Natural killer cell (primary cell): Measurements from ENCODE around the gene ZFP69B. TPM values are rescaled to one million over a fixed set of nuclear protein-coding genes. Genes with fewer than 3 reads are reported as not detected.

ENCODE experiments used
- ATAC-seq, 3 donors: fragments of 150-1000 bp in 2 of 3; fragments of 200-7000 bp in 1 of 3; cut with Tn5 transposase; 1 replicate in 1 of 3; 2 replicates in 2 of 3; pipeline ENCODE4 v1.10.0; 2021; ENCODE audit warnings: mild to moderate bottlenecking in 2 of 3, moderate library complexity in 2 of 3
- DNase-seq, 2 donors: peaks; one replicate each; pipeline versions ENCODE4 v3.0.0 to v3.0.0-alpha.2; 2013 to 2021; ENCODE audit warnings: mixed read lengths in 1 of 2
- H3K27ac ChIP-seq: one replicate; pipeline ENCODE4 v1.5.1; 2013; ENCODE audit warnings: mild to moderate bottlenecking, low read length
- H3K27me3 ChIP-seq: one replicate; pipeline ENCODE4 v1.6.1; 2013; ENCODE audit warnings: low read length; ENCODE audit not compliant: control insufficient read depth, insufficient read depth
- H3K36me3 ChIP-seq: one replicate; pipeline ENCODE4 v1.6.1; 2013; ENCODE audit warnings: low read length; ENCODE audit not compliant: control insufficient read depth, insufficient read depth
- H3K4me1 ChIP-seq: one replicate; pipeline ENCODE4 v1.6.1; 2013; ENCODE audit warnings: low read length; ENCODE audit not compliant: control insufficient read depth, insufficient read depth
- H3K4me3 ChIP-seq: one replicate; pipeline ENCODE4 v1.5.1; 2013; ENCODE audit warnings: low read length
- H3K9me3 ChIP-seq: one replicate; pipeline ENCODE4 v1.6.1; 2013; ENCODE audit warnings: low read length; ENCODE audit not compliant: control insufficient read depth, insufficient read depth
- H3K27ac Mint-ChIP-seq, 2 donors: one replicate each; pipeline ENCODE4 v1.8.0; 2022; ENCODE audit warnings: mild to moderate bottlenecking in 2 of 2, mixed read lengths in 2 of 2, moderate library complexity in 1 of 2
- H3K27me3 Mint-ChIP-seq, 2 donors: one replicate each; pipeline ENCODE4 v1.8.0; 2022; ENCODE audit warnings: low read depth in 2 of 2, mixed read lengths in 2 of 2
- H3K36me3 Mint-ChIP-seq: one replicate; pipeline ENCODE4 v1.8.0; 2022; ENCODE audit warnings: mixed read lengths
- H3K4me1 Mint-ChIP-seq, 2 donors: one replicate each; pipeline ENCODE4 v1.8.0; 2022; ENCODE audit warnings: mixed read lengths in 2 of 2
- H3K4me3 Mint-ChIP-seq: one replicate; pipeline ENCODE4 v1.8.0; 2022; ENCODE audit warnings: mild to moderate bottlenecking, moderate library complexity, mixed read lengths
- H3K9me3 Mint-ChIP-seq, 2 donors: one replicate each; pipeline ENCODE4 v1.8.0; 2022; ENCODE audit warnings: mixed read lengths in 2 of 2
- WGBS: methylation state at CpG from one replicate; pipeline ENCODE4 v1.1.7; 2013; ENCODE audit warnings: missing lambda C conversion rate; ENCODE audit not compliant: insufficient coverage; 5-methylcytosine and 5-hydroxymethylcytosine counted together
- intact Hi-C: fragments of 100-400 bp; cut with micrococcal nuclease; formaldehyde crosslinking; loops from one replicate; pipeline ENCODE4 v1.14.2; 2022
- total RNA-seq, 4 donors: library from RNA; stranded (reverse); fragments of 120-200 nt in 1 of 4; gene quantifications; one replicate each; pipeline versions ENCODE4 v1.2.3 to v1.2.4, GENCODE V29; 2013 to 2022
- TF ChIP-seq, protein P1 (sequence below): fragments of 200-600 bp; IDR thresholded peaks from one replicate; pipeline ENCODE4 v1.8.0; 2022; ENCODE audit warnings: antibody characterized with exemption

The ZFP69B gene
- total RNA-seq, 3 donors from 2014 or later (not counting 1 experiment from before 2014, with no cell fraction given): 2.2 to 2.4 (median 2.3) TPM

GRCh38 chr1:40411294-40411693, 39.0 kb upstream of the ZFP69B start:
- no peaks in the 10 kb centered on the region for H3K27me3 ChIP-seq
- peaks cover 36 to 37% of the 10 kb centered on the region in 2 donors for H3K4me1 Mint-ChIP-seq
- H3K4me1 ChIP-seq: peaks cover 29% of the 10 kb centered on the region
- intact Hi-C loops: no loop called here
- no peaks in the 10 kb centered on the region for H3K27me3 Mint-ChIP-seq
- no peaks in the 10 kb centered on the region for H3K9me3 Mint-ChIP-seq
- TF ChIP-seq, protein P1, sequence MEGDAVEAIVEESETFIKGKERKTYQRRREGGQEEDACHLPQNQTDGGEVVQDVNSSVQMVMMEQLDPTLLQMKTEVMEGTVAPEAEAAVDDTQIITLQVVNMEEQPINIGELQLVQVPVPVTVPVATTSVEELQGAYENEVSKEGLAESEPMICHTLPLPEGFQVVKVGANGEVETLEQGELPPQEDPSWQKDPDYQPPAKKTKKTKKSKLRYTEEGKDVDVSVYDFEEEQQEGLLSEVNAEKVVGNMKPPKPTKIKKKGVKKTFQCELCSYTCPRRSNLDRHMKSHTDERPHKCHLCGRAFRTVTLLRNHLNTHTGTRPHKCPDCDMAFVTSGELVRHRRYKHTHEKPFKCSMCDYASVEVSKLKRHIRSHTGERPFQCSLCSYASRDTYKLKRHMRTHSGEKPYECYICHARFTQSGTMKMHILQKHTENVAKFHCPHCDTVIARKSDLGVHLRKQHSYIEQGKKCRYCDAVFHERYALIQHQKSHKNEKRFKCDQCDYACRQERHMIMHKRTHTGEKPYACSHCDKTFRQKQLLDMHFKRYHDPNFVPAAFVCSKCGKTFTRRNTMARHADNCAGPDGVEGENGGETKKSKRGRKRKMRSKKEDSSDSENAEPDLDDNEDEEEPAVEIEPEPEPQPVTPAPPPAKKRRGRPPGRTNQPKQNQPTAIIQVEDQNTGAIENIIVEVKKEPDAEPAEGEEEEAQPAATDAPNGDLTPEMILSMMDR: no peak
- peaks cover 71% of the 10 kb centered on the region for H3K36me3 ChIP-seq
- peaks cover 25% of the 10 kb centered on the region for H3K36me3 Mint-ChIP-seq
- WGBS: 100% methylated on average over 2 of the region's 5 CpGs
- H3K27ac ChIP-seq: no peak overlapping the region
- ATAC-seq (no peak), DNase-seq (no peak)
- H3K4me3 ChIP-seq: no peak overlapping the region
- H3K4me3 Mint-ChIP-seq: no peak overlapping the region
- H3K9me3 ChIP-seq: no peaks in the 10 kb centered on the region
- no peak overlapping the region for H3K27ac Mint-ChIP-seq

DNA sequence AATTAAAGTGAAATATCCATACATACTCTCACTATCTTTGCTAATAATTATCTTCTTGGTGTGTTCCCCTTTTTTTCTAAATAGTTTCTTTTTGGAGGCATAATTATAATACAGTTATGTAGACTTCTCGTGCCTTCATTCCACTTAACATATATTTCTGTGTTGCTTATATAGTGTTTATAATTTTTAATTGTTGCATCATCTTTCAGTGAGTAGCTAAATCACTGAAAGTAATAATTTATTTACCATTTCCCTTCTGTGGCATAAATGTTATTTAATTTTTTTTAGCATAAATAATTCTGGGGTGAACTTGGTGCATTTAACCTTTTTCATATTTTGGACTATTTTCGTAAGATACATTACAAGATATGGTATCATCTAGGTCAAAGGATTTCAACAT, 38.4 kb upstream of the ZFP69B start:
- no peak for DNase-seq
- peak overlapping the region; percentile 89 to 96 for H3K27ac Mint-ChIP-seq
- Histone ChIP-seq H3K4me1 (peaks cover 35% of the 10 kb centered on the region), H3K9me3 (no peaks in the 10 kb centered on the region), H3K4me3 (no peak overlapping the region), H3K27me3 (no peaks in the 10 kb centered on the region), H3K36me3 (peaks cover 74% of the 10 kb centered on the region), H3K27ac (no peak overlapping the region)
- H3K36me3 Mint-ChIP-seq: peaks cover 27% of the 10 kb centered on the region
- intact Hi-C loops: no loop called here
- H3K9me3 Mint-ChIP-seq: no peaks in the 10 kb centered on the region
- ATAC-seq: no peak
- TF ChIP-seq, protein P1: no peak
- WGBS: 100% methylated on average over 1 of the region's 2 CpGs
- no peak overlapping the region for H3K4me3 Mint-ChIP-seq
- H3K4me1 Mint-ChIP-seq: peaks cover 36 to 37% of the 10 kb centered on the region in 2 donors
- H3K27me3 Mint-ChIP-seq: no peaks in the 10 kb centered on the region

- no peaks in the 10 kb centered on the region for H3K9me3 Mint-ChIP-seq
- no peak for DNase-seq
- peaks cover 36 to 37% of the 10 kb centered on the region in 2 donors for H3K4me1 Mint-ChIP-seq
- H3K27ac Mint-ChIP-seq: peak overlapping the region; percentile 89 to 96
- Histone ChIP-seq H3K36me3 (peaks cover 82% of the 10 kb centered on the region), H3K9me3 (no peaks in the 10 kb centered on the region), H3K27me3 (no peaks in the 10 kb centered on the region), H3K4me3 (no peak overlapping the region), H3K4me1 (peaks cover 35% of the 10 kb centered on the region), H3K27ac (peak overlapping the region; percentile 76)
- TF ChIP-seq, protein P1: no peak
- H3K27me3 Mint-ChIP-seq: no peaks in the 10 kb centered on the region
- 43% methylated on average over 4 of the region's 6 CpGs for WGBS
- peaks cover 43% of the 10 kb centered on the region for H3K36me3 Mint-ChIP-seq
- peak overlapping the region; percentile 49 for H3K4me3 Mint-ChIP-seq
- ATAC-seq: peak; percentile 63 to 76 (median 74)
- intact Hi-C loops: loop anchor here (1.0 kb wide), 1 partner anchor 37 kb away; the partner anchor contains the start of gene ZFP69B
Measured at GRCh38 chr1:40413527-40414252, 36.6 kb upstream of the ZFP69B start.
